HEK293 (cell line): ENCODE data around the gene SETD1A.

ENCODE experiments used
- CTCF ChIA-PET: fragments of 350-600 bp; formaldehyde crosslinking; extraction: SDS; loops from one replicate; lab custom pipeline; 2021; ENCODE audit warnings: antibody characterized with exemption; lab: Yijun Ruan, JAX
- POLR2A ChIA-PET: fragments of 300-600 bp; formaldehyde crosslinking; extraction: SDS; loops from one replicate; lab custom pipeline; 2020; ENCODE audit warnings: antibody characterized with exemption, inconsistent platforms; lab: Yijun Ruan, JAX
- H3K27ac ChIP-seq: fragments of 200-500 bp; sonication (Bioruptor generic); 2 replicates; pipeline ENCODE4 v1.5.1; 2014; ENCODE audit warnings: low read depth, low read length, control low read depth, inconsistent platforms; ENCODE audit errors: extremely low read depth
- H3K36me3 ChIP-seq, 2 experiments: fragments of 200-500 bp in 1 of 2; sonication (Bioruptor generic) in 1 of 2; 1 replicate in 1 of 2; 2 replicates in 1 of 2; pipeline ENCODE4 v1.5.1; 2014 to 2017; ENCODE audit warnings: inconsistent platforms in 2 of 2, low read length in 2 of 2; ENCODE audit not compliant: control insufficient read depth in 2 of 2, insufficient read depth in 1 of 2
- H3K4me1 ChIP-seq: fragments of 200-500 bp; sonication (Bioruptor generic); 2 replicates; pipeline ENCODE4 v1.5.1; 2014; ENCODE audit warnings: mild to moderate bottlenecking, low read length, inconsistent platforms; ENCODE audit not compliant: control insufficient read depth, insufficient read depth
- H3K4me3 ChIP-seq: 2 replicates; pipeline ENCODE4 v1.5.1; 2011; ENCODE audit warnings: low read depth, mild to moderate bottlenecking, control low read depth, low read length, moderate library complexity
- H3K9me3 ChIP-seq: fragments of 200-500 bp; sonication (Bioruptor generic); 2 replicates; pipeline ENCODE4 v1.5.1; 2014; ENCODE audit warnings: low read depth, low read length, inconsistent platforms; ENCODE audit not compliant: control insufficient read depth, insufficient read depth
- CTCF ChIP-seq: fragments of 450-650 bp; formaldehyde crosslinking; IDR thresholded peaks from 2 replicates; pipeline ENCODE4 v1.5.1; 2016; ENCODE audit warnings: missing biosample characterization, missing genetic modification characterization
- EGR2 ChIP-seq: fragments of 450-650 bp; formaldehyde crosslinking; IDR thresholded peaks from 2 replicates; pipeline ENCODE4 v1.5.1; 2016; ENCODE audit warnings: low read depth, missing biosample characterization, missing genetic modification characterization
- HIC1 ChIP-seq: fragments of 450-650 bp; formaldehyde crosslinking; IDR thresholded peaks from 2 replicates; pipeline ENCODE4 v1.5.1; 2016; ENCODE audit warnings: missing biosample characterization, missing genetic modification characterization
- KLF10 ChIP-seq: fragments of 450-650 bp; IDR thresholded peaks from 2 replicates; pipeline ENCODE4 v1.5.1; 2018; ENCODE audit warnings: missing biosample characterization, mild to moderate bottlenecking, missing genetic modification characterization
- KLF16 ChIP-seq: fragments of 450-650 bp; formaldehyde crosslinking; IDR thresholded peaks from 2 replicates; pipeline ENCODE4 v1.5.1; 2017; ENCODE audit warnings: missing biosample characterization, missing genetic modification characterization
- KLF17 ChIP-seq: fragments of 450-650 bp; formaldehyde crosslinking; IDR thresholded peaks from 2 replicates; pipeline ENCODE4 v1.5.1; 2016; ENCODE audit warnings: missing biosample characterization, missing genetic modification characterization
- PRDM10 ChIP-seq: fragments of 450-650 bp; formaldehyde crosslinking; IDR thresholded peaks from 2 replicates; pipeline ENCODE4 v1.5.1; 2016; ENCODE audit warnings: missing biosample characterization, missing genetic modification characterization
- SETDB1 ChIP-seq: IDR thresholded peaks from one replicate; pipeline ENCODE4 v1.6.1; 2017; ENCODE audit warnings: mild to moderate bottlenecking, low read length, moderate library complexity, mixed read lengths; ENCODE audit not compliant: insufficient read length
- ZIC2 ChIP-seq: fragments of 450-650 bp; formaldehyde crosslinking; IDR thresholded peaks from 2 replicates; pipeline ENCODE4 v1.5.1; 2016; ENCODE audit warnings: missing biosample characterization, missing genetic modification characterization
- ZNF132 ChIP-seq: fragments of 450-650 bp; formaldehyde crosslinking; IDR thresholded peaks from 2 replicates; pipeline ENCODE4 v1.5.1; 2017; ENCODE audit warnings: missing biosample characterization, missing genetic modification characterization, borderline replicate concordance
- ZNF2 ChIP-seq: fragments of 450-650 bp; formaldehyde crosslinking; IDR thresholded peaks from 2 replicates; pipeline ENCODE4 v1.5.1; 2016; ENCODE audit warnings: missing biosample characterization, missing genetic modification characterization
- ZNF239 ChIP-seq: fragments of 450-650 bp; formaldehyde crosslinking; IDR thresholded peaks from 2 replicates; pipeline ENCODE4 v1.5.1; 2016; ENCODE audit warnings: missing biosample characterization, missing genetic modification characterization
- ZNF324 ChIP-seq: fragments of 450-650 bp; formaldehyde crosslinking; IDR thresholded peaks from 2 replicates; pipeline ENCODE4 v1.5.1; 2016; ENCODE audit warnings: missing biosample characterization, missing genetic modification characterization
- ZNF354C ChIP-seq: fragments of 450-650 bp; formaldehyde crosslinking; IDR thresholded peaks from 2 replicates; pipeline ENCODE4 v1.5.1; 2016; ENCODE audit warnings: missing biosample characterization, missing genetic modification characterization, low read depth, borderline replicate concordance
- ZNF366 ChIP-seq: fragments of 450-650 bp; formaldehyde crosslinking; conservative IDR thresholded peaks from 2 replicates; pipeline ENCODE4 v1.5.1; 2016; ENCODE audit warnings: missing biosample characterization, missing genetic modification characterization
- ZNF416 ChIP-seq: fragments of 450-650 bp; formaldehyde crosslinking; IDR thresholded peaks from 2 replicates; pipeline ENCODE4 v1.5.1; 2016; ENCODE audit warnings: missing biosample characterization, missing genetic modification characterization
- ZNF449 ChIP-seq: fragments of 450-650 bp; formaldehyde crosslinking; IDR thresholded peaks from 2 replicates; pipeline ENCODE4 v1.5.1; 2017; ENCODE audit warnings: missing biosample characterization, mild to moderate bottlenecking, missing genetic modification characterization, moderate library complexity
- ZNF521 ChIP-seq: fragments of 450-650 bp; formaldehyde crosslinking; IDR thresholded peaks from 2 replicates; pipeline ENCODE4 v1.5.1; 2017; ENCODE audit warnings: missing biosample characterization, mild to moderate bottlenecking, missing genetic modification characterization
- ZNF530 ChIP-seq: fragments of 450-650 bp; formaldehyde crosslinking; IDR thresholded peaks from 2 replicates; pipeline ENCODE4 v1.5.1; 2016; ENCODE audit warnings: low read depth, missing biosample characterization, missing genetic modification characterization
- ZNF544 ChIP-seq: fragments of 450-650 bp; formaldehyde crosslinking; IDR thresholded peaks from 2 replicates; pipeline ENCODE4 v1.5.0; 2017; ENCODE audit warnings: missing biosample characterization, missing genetic modification characterization
- ZNF555 ChIP-seq: fragments of 450-650 bp; formaldehyde crosslinking; conservative IDR thresholded peaks from 2 replicates; pipeline ENCODE4 v1.5.1; 2017; ENCODE audit warnings: missing biosample characterization, mild to moderate bottlenecking, missing genetic modification characterization, inconsistent platforms
- ZNF692 ChIP-seq: fragments of 450-650 bp; formaldehyde crosslinking; IDR thresholded peaks from 2 replicates; pipeline ENCODE4 v1.5.1; 2016; ENCODE audit warnings: missing biosample characterization, missing genetic modification characterization
- ZNF785 ChIP-seq: fragments of 450-650 bp; formaldehyde crosslinking; IDR thresholded peaks from 2 replicates; pipeline ENCODE4 v1.5.1; 2016; ENCODE audit warnings: missing biosample characterization, missing genetic modification characterization
- ZSCAN30 ChIP-seq: fragments of 450-650 bp; IDR thresholded peaks from 2 replicates; pipeline ENCODE4 v1.5.1; 2018; ENCODE audit warnings: missing biosample characterization, mild to moderate bottlenecking, missing genetic modification characterization, moderate library complexity

Gene SETD1A

GRCh38 chr16:30984669-30985400 is 27.3 kb downstream of the SETD1A start, which contains the start of gene HSD3B7:
Gene HSD3B7, plus strand, starts transcription at chr16:30985207. Its CDS starts 452 bp downstream, at chr16:30985659.
- H3K36me3 ChIP-seq: peaks cover 0 to 73% of the 10 kb centered on the region in 2 experiments; a peak in 2 of 3 replicates
- POLR2A ChIA-PET: interaction anchor here (0.6 to 2.9 kb wide), 9 partner anchors 14 to 366 kb away, joined by 3 to 13 read pairs (median 3); partner anchors contain the start of genes FUS, ZNF646 and ZNF668
- CTCF ChIA-PET: interaction anchor here (0.5 to 4.2 kb wide), 61 partner anchors 10 to 1181 kb away, joined by 3 to 25 read pairs (median 4); partner anchors contain the start of genes ARMC5, KAT8, MVP and TLCD3B
- H3K4me1 ChIP-seq: no peaks in the 10 kb centered on the region
- H3K4me3 ChIP-seq: no peak within 1 kb of the TSS
- H3K27ac ChIP-seq: no peak within 1 kb of the TSS
- no peaks in the 10 kb centered on the region for H3K9me3 ChIP-seq
- TF ChIP-seq ZNF692 (tag by site-specific recombination) (peak; percentile 74), SETDB1 (no peak), ZNF239 (tag by site-specific recombination) (no peak), ZSCAN30 (tag by site-specific recombination) (peak; percentile 70; the same call in 1 of the 2 replicates), ZNF555 (tag by site-specific recombination) (no peak), CTCF (tag by site-specific recombination) (peak; percentile 93), KLF17 (tag by site-specific recombination) (peak; percentile 83), ZNF416 (tag by site-specific recombination) (no peak), EGR2 (tag by site-specific recombination) (peak; percentile 81), ZNF354C (tag by site-specific recombination) (no peak), ZNF449 (tag by site-specific recombination) (peak; percentile 71), ZNF132 (tag by site-specific recombination) (no peak), ZNF521 (tag by site-specific recombination) (no peak), ZNF324 (tag by site-specific recombination) (peak; percentile 61; the same call in 1 of the 2 replicates), ZNF785 (no peak), KLF16 (tag by site-specific recombination) (0 out of 2 replicates have a peak, but pooled peaks have one; percentile 46), PRDM10 (tag by site-specific recombination) (peak; percentile 35; the same call in 1 of the 2 replicates), KLF10 (tag by site-specific recombination) (no peak; the same call in 1 of the 2 replicates), ZNF530 (no peak), ZNF366 (tag by site-specific recombination) (peak; percentile 81), ZIC2 (tag by site-specific recombination) (peak; percentile 49), ZNF544 (no peak), HIC1 (tag by site-specific recombination) (peak; percentile 89), ZNF2 (peak; percentile 95)
